ENCODE data around the gene NUP107. TPM values are rescaled to one million over a fixed set of nuclear protein-coding genes. Genes with fewer than 3 reads are reported as not detected.

Gene NUP107
- total and polyA plus RNA-seq, 2 donors = 33.8 to 83.3 TPM

DNA sequence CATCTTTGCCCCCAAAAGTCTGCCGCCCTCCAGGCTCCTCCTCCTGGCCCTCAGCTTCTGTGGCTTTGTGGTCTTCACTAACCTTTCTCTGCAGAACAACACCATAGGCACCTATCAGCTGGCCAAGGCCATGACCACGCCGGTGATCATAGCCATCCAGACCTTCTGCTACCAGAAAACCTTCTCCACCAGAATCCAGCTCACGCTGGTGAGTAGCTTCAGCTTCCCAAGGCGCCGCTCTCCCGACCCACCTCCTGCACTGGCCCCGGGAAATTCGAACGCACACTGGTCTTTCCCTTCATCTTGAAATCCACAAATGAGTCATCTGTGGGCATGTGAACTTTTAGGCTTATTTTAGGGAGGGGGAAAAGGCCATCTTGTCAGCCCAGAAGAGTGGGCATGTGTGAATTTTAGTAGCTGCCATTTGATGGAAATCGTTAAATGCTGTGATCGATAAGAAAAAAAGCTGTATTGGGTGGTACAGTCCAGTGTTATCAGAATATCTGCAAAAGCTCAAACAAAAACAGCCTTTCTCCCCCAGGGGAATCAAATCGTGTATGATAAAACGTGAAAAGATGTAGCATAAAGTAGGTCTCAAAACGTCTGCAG is 59.9 kb downstream of the NUP107 start:
- 9% methylated on average over 15 of the region's 15 CpGs for WGBS

DNA sequence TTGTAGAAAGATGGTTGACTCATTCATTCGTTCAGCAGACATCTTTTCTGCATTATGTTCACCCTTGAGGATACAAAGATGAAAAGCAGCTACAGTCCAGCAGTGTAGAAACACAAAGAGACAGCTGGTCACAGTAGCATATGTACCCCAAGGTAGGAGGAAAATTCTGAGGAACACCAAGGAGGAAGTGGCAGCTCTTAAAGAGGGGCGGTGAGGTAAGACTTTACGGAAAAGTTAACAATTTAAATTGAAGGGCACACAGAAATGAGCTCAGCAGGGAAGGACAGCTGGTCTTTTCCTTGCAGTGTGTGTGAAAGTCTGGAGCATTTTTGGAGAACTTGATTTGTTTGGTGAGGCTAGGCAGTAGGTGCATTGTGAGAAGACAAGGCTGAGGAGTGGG is 62.7 kb downstream of the NUP107 start:
- WGBS = 99% methylated on average over 3 of the region's 3 CpGs
- no peak for DNase-seq (ENCODE audit: low read depth in 6 of 9, low spot score in 9 of 9)
- peaks cover 23 to 31% of the 10 kb centered on the region in 2 donors for H3K36me3 ChIP-seq (ENCODE audit: control insufficient read depth in 2 of 2, insufficient read depth in 2 of 2, low read length in 1 of 2)
- peaks cover 6 to 19% of the 10 kb centered on the region in 2 donors for H3K4me1 ChIP-seq (ENCODE audit: control insufficient read depth in 2 of 2, insufficient read depth in 2 of 2, low read length in 2 of 2)
- no peak overlapping the region for H3K27ac ChIP-seq (ENCODE audit: low read depth in 1 of 2, low read length in 1 of 2)
- no peaks in the 10 kb centered on the region for H3K27me3 ChIP-seq (ENCODE audit: control insufficient read depth in 2 of 2, insufficient read depth in 1 of 2, low read length in 1 of 2)
- H3K9me3 ChIP-seq (ENCODE audit: control insufficient read depth in 2 of 2, insufficient read depth in 1 of 2, low read length in 1 of 2) = no peaks in the 10 kb centered on the region
- H3K4me3 ChIP-seq (ENCODE audit: low read length in 2 of 2) = no peak overlapping the region

More for the DNA sequence above, 59.9 kb downstream of the NUP107 start:
- H3K9me3 ChIP-seq (ENCODE audit: control insufficient read depth in 2 of 2, insufficient read depth in 1 of 2, low read length in 1 of 2) = no peaks in the 10 kb centered on the region
- H3K4me3 ChIP-seq (ENCODE audit: low read length in 2 of 2) = peak overlapping the region; percentile 84 to 95
- H3K4me1 ChIP-seq (ENCODE audit: control insufficient read depth in 2 of 2, insufficient read depth in 2 of 2, low read length in 2 of 2) = peaks cover 6 to 19% of the 10 kb centered on the region in 2 donors
- H3K27me3 ChIP-seq (ENCODE audit: control insufficient read depth in 2 of 2, insufficient read depth in 1 of 2, low read length in 1 of 2) = no peaks in the 10 kb centered on the region
- peak overlapping the region; percentile 67 to 74 for H3K27ac ChIP-seq (ENCODE audit: low read depth in 1 of 2, low read length in 1 of 2)
- peak in 6 of 9 donors; percentile 19 to 59 (median 32) for DNase-seq (ENCODE audit: low read depth in 6 of 9, low spot score in 9 of 9)
- H3K36me3 ChIP-seq (ENCODE audit: control insufficient read depth in 2 of 2, insufficient read depth in 2 of 2, low read length in 1 of 2) = peaks cover 12 to 14% of the 10 kb centered on the region in 2 donors

DNA sequence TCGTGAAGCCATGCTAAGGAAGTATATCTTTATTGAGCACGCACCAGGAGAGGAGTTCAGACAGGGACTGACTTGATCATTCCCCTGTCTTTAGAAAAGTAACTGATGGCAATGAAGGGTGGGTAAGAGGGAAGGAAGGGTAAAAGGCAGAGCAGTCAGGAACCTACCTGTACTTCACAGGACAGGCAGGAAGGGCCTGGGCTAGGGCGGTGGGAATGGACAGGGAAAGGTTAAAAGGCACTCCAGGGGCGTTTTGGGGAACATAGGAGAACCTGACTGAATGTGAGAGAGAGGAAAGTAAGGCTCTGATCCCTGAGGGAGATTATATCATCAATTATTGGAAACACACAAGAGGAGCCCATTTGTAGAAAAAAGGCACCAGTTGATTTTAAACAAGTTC is 63.1 kb downstream of the NUP107 start:
- Histone ChIP-seq H3K9me3 (ENCODE audit: control insufficient read depth in 2 of 2, insufficient read depth in 1 of 2, low read length in 1 of 2) (no peaks in the 10 kb centered on the region), H3K27ac (ENCODE audit: low read depth in 1 of 2, low read length in 1 of 2) (no peak overlapping the region), H3K4me3 (ENCODE audit: low read length in 2 of 2) (no peak overlapping the region), H3K36me3 (ENCODE audit: control insufficient read depth in 2 of 2, insufficient read depth in 2 of 2, low read length in 1 of 2) (peaks cover 27 to 34% of the 10 kb centered on the region in 2 donors), H3K4me1 (ENCODE audit: control insufficient read depth in 2 of 2, insufficient read depth in 2 of 2, low read length in 2 of 2) (peaks cover 6 to 19% of the 10 kb centered on the region in 2 donors), H3K27me3 (ENCODE audit: control insufficient read depth in 2 of 2, insufficient read depth in 1 of 2, low read length in 1 of 2) (no peaks in the 10 kb centered on the region)
- 97% methylated on average over 4 of the region's 4 CpGs for WGBS
- no peak for DNase-seq (ENCODE audit: low read depth in 6 of 9, low spot score in 9 of 9)

DNA sequence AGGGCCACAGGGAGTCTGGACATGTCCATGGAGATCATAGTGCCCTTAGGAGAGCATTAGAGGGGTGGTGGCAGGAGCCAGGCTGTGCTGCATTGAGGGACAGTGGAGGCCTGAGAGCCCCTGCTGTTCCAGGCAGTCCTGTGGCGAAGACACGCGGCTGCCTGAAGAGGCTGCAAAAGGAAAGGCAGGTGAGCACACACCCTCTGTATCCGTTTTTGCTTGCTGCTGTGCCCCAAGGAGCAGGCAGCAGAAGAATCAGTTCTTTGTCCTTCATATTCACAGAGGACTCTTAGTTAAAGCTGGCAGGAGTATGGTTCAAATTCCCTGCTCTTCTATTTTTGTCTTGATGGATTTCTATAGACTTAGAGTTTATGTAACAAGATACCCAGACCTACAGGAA is 63.7 kb downstream of the NUP107 start:
- no peak for DNase-seq (ENCODE audit: low read depth in 6 of 9, low spot score in 9 of 9)
- no peaks in the 10 kb centered on the region for H3K9me3 ChIP-seq (ENCODE audit: control insufficient read depth in 2 of 2, insufficient read depth in 1 of 2, low read length in 1 of 2)
- no peak overlapping the region for H3K4me3 ChIP-seq (ENCODE audit: low read length in 2 of 2)
- WGBS = 94% methylated on average over 4 of the region's 4 CpGs
- H3K36me3 ChIP-seq (ENCODE audit: control insufficient read depth in 2 of 2, insufficient read depth in 2 of 2, low read length in 1 of 2) = peaks cover 34 to 38% of the 10 kb centered on the region in 2 donors
- no peaks in the 10 kb centered on the region for H3K27me3 ChIP-seq (ENCODE audit: control insufficient read depth in 2 of 2, insufficient read depth in 1 of 2, low read length in 1 of 2)
- H3K4me1 ChIP-seq (ENCODE audit: control insufficient read depth in 2 of 2, insufficient read depth in 2 of 2, low read length in 2 of 2) = peaks cover 6 to 19% of the 10 kb centered on the region in 2 donors
- H3K27ac ChIP-seq (ENCODE audit: low read depth in 1 of 2, low read length in 1 of 2) = peak overlapping the region in 1 of 2 donors; percentile 55

DNA sequence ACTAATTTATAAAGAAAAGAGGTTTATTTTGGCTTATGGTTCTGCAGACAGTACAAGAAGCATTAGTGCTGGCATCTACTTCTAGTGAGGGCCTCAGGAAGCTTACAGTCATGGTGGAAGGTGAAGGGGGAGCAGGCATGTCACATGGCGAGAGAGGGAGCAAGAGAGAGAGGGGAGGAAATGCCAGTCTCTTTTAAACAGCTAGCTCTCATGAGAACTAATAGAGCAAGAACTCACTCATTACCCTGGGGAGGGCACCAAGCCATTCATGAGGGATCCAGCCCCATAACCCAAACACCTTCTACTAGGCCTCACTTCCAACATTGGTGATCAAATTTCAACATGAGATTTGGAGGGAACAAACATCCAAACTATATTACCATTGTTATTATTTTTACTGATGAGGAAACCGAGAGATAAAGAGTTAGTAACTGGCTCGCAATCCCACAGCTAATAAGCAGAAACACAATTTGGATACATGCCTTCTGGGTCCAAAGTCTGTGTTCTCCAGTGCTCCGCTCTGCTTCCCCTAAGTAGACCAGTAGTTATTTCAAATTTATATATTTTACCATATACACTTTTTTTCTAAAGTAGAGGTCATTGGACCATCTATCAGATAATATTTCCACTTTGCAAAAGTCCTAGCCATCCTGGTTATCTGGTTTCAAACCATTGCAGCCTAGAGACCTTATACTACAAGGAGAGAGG is 68.9 kb downstream of the NUP107 start:
- Histone ChIP-seq H3K4me1 (ENCODE audit: control insufficient read depth in 2 of 2, insufficient read depth in 2 of 2, low read length in 2 of 2) (peaks cover 0 to under 1% of the 10 kb centered on the region in 2 donors), H3K27me3 (ENCODE audit: control insufficient read depth in 2 of 2, insufficient read depth in 1 of 2, low read length in 1 of 2) (no peaks in the 10 kb centered on the region), H3K9me3 (ENCODE audit: control insufficient read depth in 2 of 2, insufficient read depth in 1 of 2, low read length in 1 of 2) (no peaks in the 10 kb centered on the region), H3K4me3 (ENCODE audit: low read length in 2 of 2) (no peak overlapping the region), H3K27ac (ENCODE audit: low read depth in 1 of 2, low read length in 1 of 2) (no peak overlapping the region), H3K36me3 (ENCODE audit: control insufficient read depth in 2 of 2, insufficient read depth in 2 of 2, low read length in 1 of 2) (peaks cover 38 to 61% of the 10 kb centered on the region in 2 donors)
- WGBS = 99% methylated on average over 4 of the region's 4 CpGs
- DNase-seq (ENCODE audit: low read depth in 6 of 9, low spot score in 9 of 9) = no peak

DNA sequence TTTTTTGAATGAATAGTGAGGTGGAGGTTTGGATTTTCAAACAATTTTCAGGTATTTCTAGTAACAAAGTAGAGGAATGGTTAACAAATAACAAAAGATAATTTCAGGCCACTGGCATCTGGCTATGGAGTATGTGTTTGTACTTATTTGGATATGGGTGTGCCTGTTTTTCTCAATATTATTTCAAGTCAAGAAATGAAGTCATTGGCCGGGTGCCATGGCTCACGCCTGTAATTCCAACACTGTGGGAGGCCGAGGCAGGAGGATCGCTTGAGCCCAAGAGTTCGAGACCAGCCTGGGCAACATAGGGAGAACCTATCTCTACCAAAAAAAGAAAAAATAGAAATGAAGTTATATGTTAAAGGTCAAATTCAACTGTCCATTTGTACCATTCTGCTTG is 73.1 kb downstream of the NUP107 start:
- H3K9me3 ChIP-seq (ENCODE audit: control insufficient read depth in 2 of 2, insufficient read depth in 1 of 2, low read length in 1 of 2) = peaks cover 0 to 5% of the 10 kb centered on the region in 2 donors
- 99% methylated on average over 5 of the region's 5 CpGs for WGBS
- no peaks in the 10 kb centered on the region for H3K27me3 ChIP-seq (ENCODE audit: control insufficient read depth in 2 of 2, insufficient read depth in 1 of 2, low read length in 1 of 2)
- peaks cover 46 to 59% of the 10 kb centered on the region in 2 donors for H3K36me3 ChIP-seq (ENCODE audit: control insufficient read depth in 2 of 2, insufficient read depth in 2 of 2, low read length in 1 of 2)
- H3K4me1 ChIP-seq (ENCODE audit: control insufficient read depth in 2 of 2, insufficient read depth in 2 of 2, low read length in 2 of 2) = peaks cover 11 to 20% of the 10 kb centered on the region in 2 donors
- no peak for DNase-seq (ENCODE audit: low read depth in 6 of 9, low spot score in 9 of 9)
- H3K4me3 ChIP-seq (ENCODE audit: low read length in 2 of 2) = no peak overlapping the region
- H3K27ac ChIP-seq (ENCODE audit: low read depth in 1 of 2, low read length in 1 of 2) = no peak overlapping the region

DNA sequence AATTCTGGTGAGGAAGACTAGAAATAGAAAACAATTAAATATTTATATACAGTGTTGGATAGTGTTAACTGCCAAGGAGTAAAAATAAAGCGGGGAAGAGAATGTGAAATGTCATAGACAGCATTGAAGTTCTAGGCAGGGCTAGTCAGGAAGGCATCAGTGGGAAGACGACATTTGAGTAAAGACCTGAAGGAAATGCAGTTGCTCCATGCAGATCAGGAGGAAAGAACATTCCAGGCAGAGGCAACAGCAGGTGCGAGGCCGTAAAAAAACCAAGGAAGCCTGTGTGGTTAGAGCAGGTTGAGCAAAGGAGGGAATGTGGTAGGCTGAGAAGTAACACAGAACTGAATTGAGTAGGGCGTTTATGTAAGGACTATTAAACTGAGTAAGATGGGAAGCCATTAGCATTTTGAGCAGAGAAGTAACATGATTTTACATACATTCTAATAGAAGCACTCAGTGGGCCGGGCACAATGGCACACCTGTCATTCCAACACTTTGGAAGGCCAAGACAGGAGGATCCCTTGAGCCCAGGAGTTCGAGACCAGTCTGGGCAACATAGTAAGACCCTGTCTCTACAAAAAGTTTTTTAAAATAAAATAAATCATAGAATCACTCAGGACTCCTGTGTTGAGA is 74.1 kb downstream of the NUP107 start:
- H3K27me3 ChIP-seq (ENCODE audit: control insufficient read depth in 2 of 2, insufficient read depth in 1 of 2, low read length in 1 of 2) = no peaks in the 10 kb centered on the region
- H3K36me3 ChIP-seq (ENCODE audit: control insufficient read depth in 2 of 2, insufficient read depth in 2 of 2, low read length in 1 of 2) = peaks cover 38 to 52% of the 10 kb centered on the region in 2 donors
- no peak overlapping the region for H3K4me3 ChIP-seq (ENCODE audit: low read length in 2 of 2)
- H3K27ac ChIP-seq (ENCODE audit: low read depth in 1 of 2, low read length in 1 of 2) = peak overlapping the region in 1 of 2 donors; percentile 90
- DNase-seq (ENCODE audit: low read depth in 6 of 9, low spot score in 9 of 9) = no peak
- WGBS = 93% methylated on average over 7 of the region's 7 CpGs
- peaks cover 11 to 20% of the 10 kb centered on the region in 2 donors for H3K4me1 ChIP-seq (ENCODE audit: control insufficient read depth in 2 of 2, insufficient read depth in 2 of 2, low read length in 2 of 2)
- H3K9me3 ChIP-seq (ENCODE audit: control insufficient read depth in 2 of 2, insufficient read depth in 1 of 2, low read length in 1 of 2) = peaks cover 0 to 5% of the 10 kb centered on the region in 2 donors

DNA sequence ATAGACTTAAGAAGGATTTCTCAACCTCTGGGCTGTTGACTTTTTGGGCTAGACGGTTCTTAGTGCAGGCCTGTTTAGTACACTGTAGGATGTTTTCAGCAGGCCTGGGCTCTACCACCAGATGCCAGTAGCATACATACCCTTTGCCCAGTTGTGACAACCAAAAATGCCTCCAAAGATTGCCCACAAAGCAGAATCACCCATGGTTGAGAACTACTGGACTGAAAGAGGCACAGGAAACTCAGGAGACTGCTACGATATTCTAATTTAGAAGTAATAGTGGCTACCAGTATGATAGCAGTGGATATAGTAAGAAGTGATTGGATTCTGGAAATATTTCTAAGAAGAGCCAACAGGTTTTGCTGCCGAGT is 74.6 kb downstream of the NUP107 start:
- peaks cover 0 to 5% of the 10 kb centered on the region in 2 donors for H3K9me3 ChIP-seq (ENCODE audit: control insufficient read depth in 2 of 2, insufficient read depth in 1 of 2, low read length in 1 of 2)
- peaks cover 38 to 49% of the 10 kb centered on the region in 2 donors for H3K36me3 ChIP-seq (ENCODE audit: control insufficient read depth in 2 of 2, insufficient read depth in 2 of 2, low read length in 1 of 2)
- peak overlapping the region in 1 of 2 donors; percentile 90 for H3K27ac ChIP-seq (ENCODE audit: low read depth in 1 of 2, low read length in 1 of 2)
- peaks cover 11 to 20% of the 10 kb centered on the region in 2 donors for H3K4me1 ChIP-seq (ENCODE audit: control insufficient read depth in 2 of 2, insufficient read depth in 2 of 2, low read length in 2 of 2)
- WGBS = 97% methylated on average over 3 of the region's 3 CpGs
- H3K27me3 ChIP-seq (ENCODE audit: control insufficient read depth in 2 of 2, insufficient read depth in 1 of 2, low read length in 1 of 2) = no peaks in the 10 kb centered on the region
- no peak overlapping the region for H3K4me3 ChIP-seq (ENCODE audit: low read length in 2 of 2)
- DNase-seq (ENCODE audit: low read depth in 6 of 9, low spot score in 9 of 9) = no peak

Measured in thymus (tissue), 11 donors.